CD4-positive, alpha-beta T cell treated with Interleukin-6 for 4 hours (primary cell): ENCODE data around the gene FOXR1.

ENCODE experiments used
- DNase-seq: peaks from one replicate; pipeline ENCODE4 v3.0.0-alpha.2; 2020; ENCODE audit warnings: mixed read lengths

Gene FOXR1, protein sequence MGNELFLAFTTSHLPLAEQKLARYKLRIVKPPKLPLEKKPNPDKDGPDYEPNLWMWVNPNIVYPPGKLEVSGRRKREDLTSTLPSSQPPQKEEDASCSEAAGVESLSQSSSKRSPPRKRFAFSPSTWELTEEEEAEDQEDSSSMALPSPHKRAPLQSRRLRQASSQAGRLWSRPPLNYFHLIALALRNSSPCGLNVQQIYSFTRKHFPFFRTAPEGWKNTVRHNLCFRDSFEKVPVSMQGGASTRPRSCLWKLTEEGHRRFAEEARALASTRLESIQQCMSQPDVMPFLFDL

GRCh38 chr11:118971646-118972045 is at the start of gene FOXR1:
Gene FOXR1, plus strand, starts transcription at chr11:118971761. Its CDS starts 171 bp downstream, at chr11:118971932.
- no peak for DNase-seq

DNA sequence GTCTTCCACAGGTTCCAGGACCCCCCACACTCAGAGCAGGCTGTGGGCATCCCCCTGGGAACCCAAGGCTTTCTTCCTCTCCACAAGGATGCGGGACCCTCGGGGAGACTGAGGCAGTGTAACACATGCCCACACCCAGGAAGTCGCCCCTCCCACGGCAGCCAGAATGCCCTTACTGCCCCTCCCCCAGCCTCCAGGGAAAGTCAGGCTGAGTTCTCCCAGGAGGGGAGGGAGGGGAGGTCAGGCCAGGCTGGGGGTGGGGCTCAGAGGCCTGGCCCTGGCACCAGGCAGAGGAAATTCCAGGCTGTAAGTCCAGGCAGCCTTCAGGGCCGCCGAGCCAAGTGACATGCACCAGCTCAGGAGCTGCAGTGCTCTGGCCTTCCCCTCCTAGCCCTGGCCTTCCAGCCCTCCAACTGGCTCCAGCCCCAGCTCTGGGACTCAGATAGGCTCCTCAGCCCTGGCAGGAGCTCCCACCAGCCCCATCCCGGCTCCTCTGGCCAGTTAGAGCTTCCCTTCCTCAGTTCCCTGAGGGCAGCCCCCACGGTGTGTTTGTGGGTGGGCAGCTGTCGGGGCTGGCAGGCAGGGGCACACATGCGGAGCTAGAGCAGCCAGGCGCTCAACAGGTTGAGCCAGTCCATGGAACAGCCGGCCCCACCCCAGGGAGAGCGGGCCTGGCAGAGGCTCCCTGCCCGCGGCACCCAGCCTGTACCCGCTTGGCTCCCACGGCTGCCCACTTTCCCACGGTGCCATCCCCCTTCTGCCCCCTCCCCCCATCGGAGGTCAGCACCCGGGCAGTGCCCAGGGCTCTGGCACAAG is 49.4 kb upstream of the FOXR1 start:
- no peak for DNase-seq

DNA sequence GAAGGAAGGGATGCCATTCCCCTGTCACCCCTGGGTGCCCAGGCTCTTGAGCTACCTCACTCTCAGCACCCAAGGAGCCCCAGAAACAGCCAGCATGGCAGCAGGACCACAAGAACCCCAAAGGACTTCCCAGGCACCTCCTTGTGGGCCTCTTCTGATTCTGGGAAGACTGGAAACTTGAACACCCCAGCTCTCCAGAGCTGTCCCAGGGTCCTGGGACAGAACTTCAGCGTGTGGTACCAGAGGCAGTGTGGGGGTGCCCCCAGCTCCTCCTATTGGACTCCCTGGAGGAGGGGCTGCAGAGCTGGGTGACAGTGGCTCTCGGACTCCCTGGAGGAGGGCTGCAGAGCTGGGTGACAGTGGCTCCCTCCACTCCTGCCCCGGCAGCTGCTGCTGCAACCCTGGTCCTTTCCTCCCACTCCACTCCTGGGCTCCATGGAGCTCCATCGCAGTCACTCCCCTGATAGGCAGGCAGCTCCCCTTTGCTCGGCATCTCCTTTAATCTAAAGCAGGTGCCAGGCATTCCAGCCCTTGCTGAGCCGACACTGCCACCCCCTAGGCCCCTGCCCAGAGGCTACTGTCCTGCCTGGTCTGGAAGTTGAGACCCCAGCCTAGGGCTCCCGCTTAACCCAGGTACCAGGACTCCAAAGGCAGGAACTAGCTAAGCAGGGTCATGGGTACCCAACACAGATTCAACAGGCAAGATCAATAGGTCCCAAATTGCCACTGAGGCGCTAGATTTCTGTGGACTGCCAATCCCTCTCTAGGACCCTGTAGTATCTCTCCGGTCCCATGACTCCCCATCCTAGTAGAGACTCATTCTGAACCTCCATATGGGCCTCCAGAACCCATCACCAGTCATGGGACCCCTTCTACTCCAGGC is 48.6 kb upstream of the FOXR1 start:
- DNase-seq, result no peak

GRCh38 chr11:118923721-118924587 is 47.6 kb upstream of the FOXR1 start:
- DNase-seq, result peak; percentile 70

DNA sequence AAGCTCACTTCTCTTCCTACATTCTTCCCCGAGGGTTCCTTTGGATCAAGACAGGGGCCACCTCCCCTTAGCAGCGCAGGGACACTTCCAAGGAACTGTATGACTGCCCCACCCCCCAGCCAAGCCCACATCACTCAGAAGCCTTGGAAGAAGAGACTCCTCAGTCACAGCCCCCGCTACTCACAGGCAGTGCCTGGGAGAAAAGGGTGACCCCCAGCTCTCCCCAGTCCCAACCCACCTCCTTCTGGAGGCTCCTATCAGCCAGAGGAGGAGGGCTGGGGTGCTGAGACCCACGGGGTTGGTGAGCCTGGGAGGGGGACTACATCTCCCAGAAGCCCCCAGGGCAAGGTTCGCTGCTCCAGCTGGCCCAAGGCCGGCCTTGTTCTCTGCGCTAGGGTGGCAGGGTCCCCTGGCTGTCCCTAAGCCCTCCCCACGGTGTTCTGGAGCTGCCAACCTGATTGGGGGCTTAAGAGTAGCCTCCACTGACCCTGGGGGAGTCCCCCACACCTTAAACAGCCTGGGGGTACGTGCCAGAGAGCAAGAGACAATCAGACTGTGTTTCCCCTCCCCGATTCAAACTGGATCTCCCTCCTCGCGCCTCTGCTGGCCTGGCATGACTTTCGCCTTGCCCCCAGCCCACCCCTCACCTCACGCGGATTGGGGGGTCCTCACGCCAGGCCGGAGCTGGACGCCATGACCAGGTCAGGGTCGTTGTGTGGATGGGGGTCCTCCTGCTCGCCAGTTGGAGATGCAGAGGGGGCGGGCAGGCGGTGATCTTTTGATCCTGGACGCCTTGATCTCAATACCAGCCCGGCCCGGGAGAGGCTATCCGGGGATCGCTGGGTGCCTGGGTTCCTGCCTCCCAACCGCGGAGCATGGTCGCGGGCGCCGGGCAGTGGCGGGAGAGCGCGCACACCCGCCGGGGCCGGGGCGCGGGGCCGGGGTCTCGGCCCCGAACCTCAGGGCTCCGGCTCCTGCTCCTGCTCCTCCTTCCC is 46.7 kb upstream of the FOXR1 start:
- DNase-seq, result peak; percentile 52

DNA sequence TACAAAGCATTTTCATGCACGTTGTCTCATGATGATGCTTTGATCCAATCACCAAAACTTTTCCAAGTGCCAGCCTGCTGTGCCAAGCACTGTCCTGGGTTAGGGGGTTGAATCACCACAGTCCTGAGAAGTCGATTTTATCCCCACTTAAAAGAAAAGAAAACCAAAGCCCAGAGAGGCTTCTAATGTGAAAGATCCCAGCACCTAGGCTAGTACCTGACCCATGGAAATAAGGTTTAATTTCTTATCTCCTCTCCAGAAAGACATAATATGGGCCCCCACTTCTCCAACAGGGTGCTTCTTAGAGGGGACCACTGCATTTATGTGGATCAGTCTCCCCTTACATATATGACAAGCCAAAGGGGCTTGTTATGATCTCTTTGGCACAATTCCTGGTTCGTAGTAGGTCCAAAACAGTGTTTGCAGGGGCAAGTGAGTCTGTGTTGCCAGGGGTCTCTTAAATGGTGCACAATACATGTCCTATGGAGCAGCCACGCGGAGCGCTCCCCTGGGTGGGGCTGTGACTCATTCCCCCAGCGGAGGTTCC is 43.9 kb upstream of the FOXR1 start:
- no peak for DNase-seq

- DNase-seq, result peak; percentile 94
Observed at GRCh38 chr11:118928101-118928869, 43.3 kb upstream of the FOXR1 start.

DNA sequence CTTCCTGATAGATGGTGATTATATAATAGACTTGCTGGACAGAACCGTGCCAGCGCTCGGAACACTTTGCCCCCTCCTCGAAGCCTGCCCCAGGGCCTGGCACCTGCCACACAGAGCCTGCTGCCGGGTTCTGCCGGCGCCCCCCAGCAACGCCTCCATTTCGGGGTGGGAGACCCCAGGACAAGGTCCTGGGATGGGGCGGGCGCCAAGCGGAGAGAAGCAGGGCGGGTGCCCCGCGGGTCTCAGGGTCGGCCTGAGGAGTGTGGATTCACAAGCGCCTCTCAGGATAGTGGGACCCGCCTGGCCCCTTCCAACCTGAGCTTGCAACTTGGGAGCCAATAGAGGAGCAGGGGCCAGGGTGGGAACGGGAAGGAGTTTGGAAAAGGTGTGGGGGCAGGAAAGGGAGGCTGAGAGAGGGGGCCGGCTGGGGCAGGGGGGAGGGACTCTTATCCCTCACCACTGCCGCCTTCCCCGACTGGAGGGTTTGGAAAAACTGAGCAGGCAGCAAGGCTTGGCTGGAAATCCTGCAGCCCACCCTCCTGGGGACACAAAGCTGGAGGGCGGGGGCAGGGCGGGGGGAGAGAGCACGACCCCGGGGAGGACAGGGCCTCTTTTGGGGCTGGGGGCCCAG is 42.6 kb upstream of the FOXR1 start:
- DNase-seq, result peak; percentile 40

DNA sequence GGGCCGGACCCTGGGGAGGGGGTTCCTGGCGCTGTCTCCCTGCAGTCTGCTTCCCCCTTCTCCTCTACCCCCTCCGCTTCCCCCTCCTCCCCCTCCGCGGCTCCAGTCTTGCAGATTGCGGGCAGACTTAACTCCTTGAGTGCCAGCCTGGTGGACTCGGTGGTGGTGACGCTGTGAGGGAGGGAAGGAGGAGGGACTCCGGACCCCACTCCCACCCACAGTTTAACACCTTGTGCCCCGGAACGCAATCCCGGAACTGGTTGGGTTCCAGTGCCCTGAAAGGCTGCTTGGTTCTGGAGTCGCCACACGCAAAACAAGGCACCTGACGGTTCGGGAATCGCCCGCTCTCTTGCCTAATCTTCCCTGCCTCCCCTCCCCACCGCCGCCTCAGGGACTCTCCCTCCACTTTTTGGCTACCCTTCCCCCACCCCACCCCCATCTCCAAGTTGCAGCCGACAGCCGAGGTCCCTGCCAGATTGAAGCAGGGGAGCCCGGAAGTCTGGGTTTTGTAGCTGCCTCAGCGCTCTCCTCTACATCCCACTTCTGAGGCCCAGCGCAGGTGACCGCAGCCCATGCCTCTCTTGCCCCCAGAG is 42.0 kb upstream of the FOXR1 start:
- peak; percentile 88 for DNase-seq

DNA sequence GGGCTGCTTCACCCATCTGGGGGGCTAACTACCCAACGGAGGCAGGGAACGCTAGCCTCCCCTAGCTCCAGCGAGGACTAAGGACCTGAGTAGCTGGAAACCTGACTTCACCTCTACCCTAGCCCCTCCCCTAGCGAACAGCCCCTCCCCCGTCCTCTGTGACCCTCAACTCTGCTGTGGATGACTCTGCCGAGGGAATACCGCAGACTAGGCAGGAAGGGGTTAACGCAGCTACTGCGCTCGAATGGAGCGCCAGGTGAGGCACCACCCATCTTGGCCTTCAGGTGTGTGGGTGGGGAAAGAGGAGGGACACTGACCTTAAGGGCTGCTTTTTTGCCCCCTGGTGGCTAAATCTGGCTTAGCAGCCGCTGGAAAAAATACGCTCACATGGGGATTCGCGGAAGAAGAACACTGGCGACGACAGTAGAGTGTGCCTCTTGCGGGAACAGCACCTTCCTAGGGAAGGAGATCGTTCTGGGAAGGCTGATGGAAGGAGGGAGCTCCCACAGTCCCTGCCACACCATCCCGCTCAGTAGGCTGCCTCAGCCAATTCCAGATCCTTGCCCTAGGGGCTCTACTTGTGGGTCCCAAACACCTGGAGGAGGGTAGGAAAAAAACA is 41.4 kb upstream of the FOXR1 start:
- peak; percentile 90 for DNase-seq

DNA sequence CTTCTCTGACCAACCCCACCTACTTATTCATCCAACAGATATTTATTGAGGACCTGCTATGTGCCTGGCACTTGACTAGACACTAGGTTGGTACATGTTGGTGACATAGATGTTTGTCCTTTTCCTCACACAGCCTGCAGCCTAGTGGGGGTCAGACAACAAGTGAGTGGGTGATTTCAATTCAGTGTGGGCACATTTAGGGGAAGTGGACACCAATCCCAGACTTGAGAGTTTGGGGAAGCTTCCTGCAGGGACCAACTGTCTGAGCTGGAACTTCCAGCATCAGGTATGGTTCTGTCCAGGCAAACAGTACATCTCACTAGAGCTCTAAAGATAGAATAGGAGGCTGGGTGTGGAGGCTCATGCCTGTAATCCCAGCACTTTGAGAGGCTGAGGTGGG is 40.0 kb upstream of the FOXR1 start:
- DNase-seq, result no peak

DNA sequence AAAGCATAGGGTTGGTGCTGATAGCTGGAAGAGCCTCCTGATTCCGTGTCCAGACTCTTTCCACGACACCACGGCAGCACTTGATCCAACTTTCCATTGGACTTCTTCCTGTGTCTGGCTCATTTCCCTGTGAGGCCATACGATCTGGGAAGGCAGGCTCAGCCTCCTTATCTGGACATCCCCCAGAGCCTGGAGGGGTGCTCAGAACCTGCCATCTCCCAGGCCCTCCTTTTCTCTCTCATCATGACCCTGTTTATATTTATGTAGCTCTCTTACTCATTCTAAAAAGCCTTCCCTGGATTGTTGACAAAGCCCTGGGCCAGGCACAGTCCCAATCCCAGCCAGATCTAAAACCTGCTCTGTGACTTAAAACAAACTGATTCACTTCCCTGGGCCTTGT is 38.1 kb upstream of the FOXR1 start:
- DNase-seq, result no peak

DNA sequence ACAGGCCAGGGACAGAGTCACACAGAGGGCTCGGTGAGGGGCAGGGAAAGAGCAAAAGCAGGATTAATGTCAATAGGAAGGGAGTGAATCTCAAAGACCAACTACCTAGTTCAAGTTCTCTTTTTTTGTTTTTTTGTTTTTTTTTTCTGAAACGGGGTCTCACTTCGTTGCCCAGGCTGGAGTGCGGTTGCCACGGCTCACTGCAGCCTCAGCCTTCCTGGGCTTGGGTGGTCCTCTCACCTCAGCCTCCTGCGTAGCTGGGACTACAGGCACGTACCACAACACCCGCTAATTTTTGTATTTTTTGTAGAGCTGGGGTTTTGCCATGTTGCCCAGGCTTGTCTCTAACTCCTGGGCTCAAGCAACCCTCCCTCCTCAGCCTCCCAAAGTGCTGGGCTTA is 36.2 kb upstream of the FOXR1 start:
- no peak for DNase-seq

DNA sequence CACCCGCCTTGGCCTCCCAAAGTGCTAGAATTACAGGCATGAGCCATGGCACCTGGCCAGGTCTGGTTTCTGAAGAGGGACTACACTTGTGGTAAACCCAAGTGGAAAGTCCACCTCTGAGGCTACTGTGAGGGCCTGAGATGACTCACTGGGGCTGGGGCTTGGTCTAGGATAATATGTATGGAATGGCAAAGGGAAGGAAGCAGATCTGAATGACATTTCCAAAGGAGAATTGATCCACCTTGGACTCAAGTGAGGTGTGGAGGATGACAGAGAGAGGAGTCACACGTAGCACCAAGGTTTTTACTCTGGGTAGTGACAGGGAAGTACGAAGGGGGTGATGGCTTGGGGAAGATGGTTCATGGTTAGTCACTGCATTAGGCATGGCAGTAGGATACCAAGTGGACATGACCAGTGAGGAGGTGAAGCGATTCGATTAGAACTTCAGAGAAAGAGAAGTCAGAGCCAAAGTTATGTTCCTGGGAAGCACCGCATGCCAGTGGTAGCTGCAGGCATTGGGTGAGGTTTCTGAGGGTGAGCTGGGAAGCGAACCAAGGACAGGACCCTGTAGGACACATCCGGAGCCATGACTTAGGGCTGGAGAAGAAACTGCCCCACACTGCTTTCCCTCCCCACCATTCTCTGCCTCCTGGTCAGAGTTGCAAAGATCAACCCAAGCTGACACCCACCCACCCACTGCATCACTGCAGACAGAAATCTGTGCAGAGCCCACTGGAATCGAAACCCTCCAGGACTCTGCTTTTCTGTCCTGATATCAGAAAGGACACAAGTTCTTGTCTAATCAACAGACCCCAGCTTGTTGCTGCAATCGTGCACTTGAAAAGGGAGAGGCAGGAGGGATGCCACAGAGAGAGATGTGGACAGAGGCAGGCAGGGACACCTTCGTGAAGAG is 32.8 kb upstream of the FOXR1 start:
- no peak for DNase-seq

DNA sequence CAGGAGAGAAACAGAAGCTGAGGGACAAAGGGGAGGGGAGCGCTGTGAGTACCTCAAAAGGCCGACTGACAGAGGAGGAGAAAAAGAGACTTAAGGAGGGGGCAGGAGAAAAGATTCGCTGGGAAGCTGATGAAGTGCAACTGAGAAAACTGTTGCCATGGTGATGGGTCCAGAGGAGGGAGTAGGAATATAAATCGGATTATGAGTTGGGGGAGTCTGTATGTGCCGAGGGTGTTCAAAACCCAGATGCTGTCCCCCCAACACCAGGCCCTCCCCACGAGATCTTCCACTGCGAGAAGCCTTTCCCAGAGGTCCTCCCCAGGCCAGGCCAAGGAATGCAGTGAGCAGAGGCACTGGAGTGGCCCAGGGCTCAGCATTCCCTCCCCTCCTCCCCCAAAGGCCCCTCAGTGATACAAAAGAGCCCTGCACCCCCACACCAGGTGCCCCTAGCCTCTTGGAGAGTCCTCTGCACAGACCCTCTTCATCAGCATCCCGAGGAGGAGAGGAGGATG is 32.1 kb upstream of the FOXR1 start:
- DNase-seq, result no peak

DNA sequence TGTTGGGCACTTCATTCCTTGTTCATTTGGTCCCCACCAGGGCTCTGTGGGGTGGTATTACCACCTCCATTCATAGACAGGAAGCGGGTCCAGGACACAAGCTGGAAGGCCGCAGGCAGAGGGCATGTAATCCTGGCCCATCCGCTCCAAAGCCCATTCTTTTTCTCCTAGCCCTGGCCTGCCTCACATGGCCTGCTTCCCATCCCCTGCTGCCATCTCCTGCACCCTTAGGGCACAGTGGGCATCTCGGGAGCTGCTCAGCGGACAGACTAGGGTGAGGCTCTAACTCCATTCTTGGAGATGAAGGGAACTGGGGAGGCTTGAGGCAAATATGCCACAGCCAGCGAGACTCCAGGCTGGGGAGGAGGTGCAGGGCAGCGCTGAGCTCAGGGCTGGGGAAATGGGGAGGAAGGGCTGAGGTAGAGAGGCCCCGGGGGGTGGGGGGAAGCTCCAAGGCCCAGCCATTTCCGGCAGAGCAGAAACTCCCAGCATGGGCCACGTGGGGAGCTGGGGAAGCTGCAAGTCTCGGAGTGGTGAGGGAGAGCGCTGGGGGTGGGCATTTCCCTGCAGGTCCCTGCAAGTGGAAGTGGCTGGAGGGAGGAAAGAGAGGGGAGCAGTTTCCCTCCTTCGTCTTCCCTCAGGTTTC is 31.5 kb upstream of the FOXR1 start:
- DNase-seq, result peak; percentile 76

DNA sequence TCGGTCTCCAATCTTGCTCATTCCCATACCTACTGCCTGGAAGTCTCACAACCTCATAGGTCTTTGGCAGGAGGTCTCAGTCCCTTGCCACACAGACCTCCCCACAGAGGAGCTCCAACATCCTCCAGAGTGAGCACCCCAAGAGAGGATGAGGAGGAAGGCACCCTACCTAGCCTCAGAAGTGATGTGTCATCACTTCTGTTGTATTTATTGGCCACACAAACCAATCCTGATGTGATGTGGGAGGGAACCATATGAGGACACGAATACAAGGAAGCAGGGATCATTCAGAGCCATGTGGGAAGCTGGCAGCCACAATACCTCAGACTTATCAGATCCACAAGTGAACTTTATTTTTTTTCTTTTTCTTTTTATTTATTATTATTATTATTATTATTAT is 24.5 kb upstream of the FOXR1 start:
- DNase-seq, result no peak
